SK-N-SH (cell line): ENCODE data around the gene ARHGEF4. TPM values are rescaled to one million over a fixed set of nuclear protein-coding genes. Genes with fewer than 3 reads are reported as not detected.

Source experiments
- CTCF ChIA-PET: fragments of 300-600, 350-600 bp; formaldehyde crosslinking; extraction: SDS; loops from one replicate; lab custom pipeline; 2021; lab: Yijun Ruan, JAX
- POLR2A ChIA-PET: fragments of 350-600 bp; sonication (Branson Sonifier 250); formaldehyde crosslinking; extraction: SDS; loops from one replicate; lab custom pipeline; 2020; ENCODE audit warnings: antibody characterized with exemption, inconsistent platforms; lab: Yijun Ruan, JAX
- DNase-seq: peaks from one replicate; pipeline ENCODE4 v3.0.0; 2012
- H2AFZ ChIP-seq: fragments of 200-600 bp; sonication (generic); 2 replicates; pipeline ENCODE4 v1.8.1; 2016; ENCODE audit warnings: antibody characterized with exemption, mild to moderate bottlenecking, low read depth
- H3F3A ChIP-seq: fragments of 200-600 bp; sonication (generic); replicated peaks from 2 replicates; pipeline ENCODE3; 2016; ENCODE audit warnings: antibody characterized with exemption, mild to moderate bottlenecking; ENCODE audit not compliant: insufficient read depth
- H3K27ac ChIP-seq, 2 experiments: fragments of 200-500 bp in 1 of 2; fragments of 200-600 bp in 1 of 2; sonication (Bioruptor generic) in 1 of 2; sonication (generic), shearing (Covaris generic) in 1 of 2; 2 replicates each; pipeline versions ENCODE4 v1.5.1 to v1.6.1; 2014 to 2016; ENCODE audit warnings: low read depth in 2 of 2, inconsistent platforms in 1 of 2, low read length in 1 of 2, mild to moderate bottlenecking in 1 of 2, mixed read lengths in 1 of 2
- H3K27me3 ChIP-seq: fragments of 200-600 bp; sonication (generic), shearing (Covaris generic); 2 replicates; pipeline ENCODE4 v1.6.1; 2016; ENCODE audit warnings: mixed run types; ENCODE audit not compliant: insufficient read depth
- H3K36me3 ChIP-seq, 2 experiments: fragments of 200-500 bp in 1 of 2; fragments of 200-600 bp in 1 of 2; sonication (Bioruptor generic) in 1 of 2; sonication (generic) in 1 of 2; replicated peaks in 1 of 2; 2 replicates each; pipeline versions ENCODE3 to v1.5.1; 2014 to 2016; ENCODE audit warnings: low read length in 1 of 2, mild to moderate bottlenecking in 1 of 2; ENCODE audit not compliant: insufficient read depth in 2 of 2, control insufficient read depth in 1 of 2
- H3K4me1 ChIP-seq, 2 experiments: fragments of 200-500 bp in 1 of 2; fragments of 200-600 bp in 1 of 2; sonication (Bioruptor generic) in 1 of 2; sonication (generic), shearing (Covaris generic) in 1 of 2; 2 replicates each; pipeline versions ENCODE4 v1.5.1 to v1.6.1; 2014 to 2016; ENCODE audit warnings: low read depth in 1 of 2, low read length in 1 of 2, mixed run types in 1 of 2; ENCODE audit not compliant: insufficient read depth in 2 of 2, control insufficient read depth in 1 of 2
- H3K4me2 ChIP-seq: fragments of 200-600 bp; sonication (generic), shearing (Covaris generic); 2 replicates; pipeline ENCODE4 v1.6.1; 2017; ENCODE audit warnings: mixed run types
- H3K4me3 ChIP-seq, 2 experiments: fragments of 200-500 bp in 1 of 2; fragments of 200-600 bp in 1 of 2; sonication (Bioruptor generic) in 1 of 2; sonication (generic), shearing (Covaris generic) in 1 of 2; 2 replicates each; pipeline versions ENCODE4 v1.5.1 to v1.8.1; 2014 to 2016; ENCODE audit warnings: low read depth in 2 of 2, inconsistent platforms in 1 of 2, low read length in 1 of 2, mild to moderate bottlenecking in 1 of 2, mixed read lengths in 1 of 2, moderate library complexity in 1 of 2
- H3K79me2 ChIP-seq: fragments of 200-600 bp; sonication (generic); 2 replicates; pipeline ENCODE4 v1.8.1; 2017; ENCODE audit warnings: mild to moderate bottlenecking; ENCODE audit not compliant: insufficient read depth
- H3K9ac ChIP-seq: fragments of 200-600 bp; sonication (generic); 2 replicates; pipeline ENCODE4 v1.6.1; 2017; ENCODE audit warnings: mixed run types
- H3K9me2 ChIP-seq: fragments of 200-600 bp; sonication (generic); 2 replicates; pipeline ENCODE4 v1.6.1; 2017; ENCODE audit warnings: mixed run types
- H3K9me3 ChIP-seq: fragments of 200-600 bp; sonication (generic); 2 replicates; pipeline ENCODE4 v1.6.1; 2017; ENCODE audit warnings: mixed run types, mild to moderate bottlenecking, moderate library complexity
- H4K20me1 ChIP-seq: fragments of 200-600 bp; sonication (generic); 2 replicates; pipeline ENCODE4 v1.6.1; 2017; ENCODE audit warnings: mild to moderate bottlenecking, mixed run types; ENCODE audit not compliant: insufficient read depth
- EP300 ChIP-seq, 2 experiments: IDR thresholded peaks; 2 replicates each; pipeline versions ENCODE4 v1.4.0 to v1.6.1; 2012; ENCODE audit warnings: borderline replicate concordance in 1 of 2, low read depth in 1 of 2, low read length in 1 of 2
- FOSL2 ChIP-seq: IDR thresholded peaks from 2 replicates; pipeline ENCODE4 v1.4.0; 2012; ENCODE audit warnings: low read depth, mild to moderate bottlenecking, moderate library complexity, borderline replicate concordance
- FOXJ3 ChIP-seq: sonication (generic); formaldehyde crosslinking; IDR thresholded peaks from 2 replicates; pipeline ENCODE4 v1.5.1; 2020; ENCODE audit warnings: mild to moderate bottlenecking, missing genetic modification reagents
- GABPA ChIP-seq: IDR thresholded peaks from 2 replicates; pipeline ENCODE4 v1.4.0; 2012; ENCODE audit warnings: low read depth, mild to moderate bottlenecking
- GATA2 ChIP-seq: sonication (generic); formaldehyde crosslinking; IDR thresholded peaks from 2 replicates; pipeline ENCODE4 v1.5.0; 2020; ENCODE audit warnings: mild to moderate bottlenecking, missing genetic modification reagents
- JUND ChIP-seq: IDR thresholded peaks from 2 replicates; pipeline ENCODE4 v1.4.0; 2012
- MEF2A ChIP-seq: IDR thresholded peaks from 2 replicates; pipeline ENCODE4 v1.4.0; 2012; ENCODE audit warnings: low read depth, borderline replicate concordance
- MXI1 ChIP-seq: IDR thresholded peaks from 2 replicates; pipeline ENCODE4 v1.6.1; 2012; ENCODE audit warnings: mild to moderate bottlenecking, low read depth, low read length, improper control_type of control experiment
- NFIC ChIP-seq: IDR thresholded peaks from 2 replicates; pipeline ENCODE4 v1.4.0; 2012; ENCODE audit warnings: borderline replicate concordance
- NRF1 ChIP-seq: IDR thresholded peaks from 2 replicates; pipeline ENCODE4 v1.6.1; 2012; ENCODE audit warnings: low read depth, mild to moderate bottlenecking, low read length
- RAD21 ChIP-seq: IDR thresholded peaks from 2 replicates; pipeline ENCODE4 v1.6.1; 2012; ENCODE audit warnings: mild to moderate bottlenecking, low read length
- RCOR1 ChIP-seq: fragments of 150-350 bp; IDR thresholded peaks from 2 replicates; pipeline ENCODE4 v1.6.1; 2017; ENCODE audit warnings: antibody characterized with exemption, low read length
- REST ChIP-seq: IDR thresholded peaks from 2 replicates; pipeline ENCODE4 v1.6.1; 2012; ENCODE audit warnings: mild to moderate bottlenecking, low read depth, low read length, moderate library complexity
- RXRA ChIP-seq: IDR thresholded peaks from 2 replicates; pipeline ENCODE4 v1.4.0; 2012; ENCODE audit warnings: low read depth, mild to moderate bottlenecking, borderline replicate concordance
- TAF1 ChIP-seq: IDR thresholded peaks from 2 replicates; pipeline ENCODE4 v1.6.1; 2012; ENCODE audit warnings: low read depth, mild to moderate bottlenecking, low read length, moderate library complexity, borderline replicate concordance
- TCF12 ChIP-seq: IDR thresholded peaks from 2 replicates; pipeline ENCODE4 v1.4.0; 2012
- YY1 ChIP-seq: IDR thresholded peaks from 2 replicates; pipeline ENCODE4 v1.4.0; 2012; ENCODE audit warnings: low read depth, mild to moderate bottlenecking
- WGBS: methylation state at CpG from one replicate; pipeline ENCODE4 v1.1.6; 2017; ENCODE audit warnings: low lambda C conversion rate; 5-methylcytosine and 5-hydroxymethylcytosine counted together
- polyA plus RNA-seq, 3 experiments: library from polyadenylated mRNA; depleted of rRNA; stranded (reverse); fragments of >200 nt; gene quantifications; 2 replicates each; pipeline ENCODE4 v1.2.3, GENCODE V29; 2012
- TF ChIP-seq, protein P1 (sequence below): fragments of 200-600 bp; sonication (generic); IDR thresholded peaks from 2 replicates; pipeline ENCODE4 v1.6.1; 2017; ENCODE audit warnings: antibody characterized with exemption, mild to moderate bottlenecking, moderate library complexity
- TF ChIP-seq, protein P2 (sequence below): IDR thresholded peaks from 2 replicates; pipeline ENCODE4 v1.4.0; 2012; ENCODE audit warnings: low read depth, borderline replicate concordance
- TF ChIP-seq, protein P3 (sequence below): IDR thresholded peaks from 2 replicates; pipeline ENCODE4; 2012

Gene ARHGEF4
- polyA plus RNA-seq, 1 of the 3 experiments (the other 2 are of a cell fraction): 2.3 TPM

- no peak overlapping the region for H3K4me3 ChIP-seq
- DNase-seq: no peak
- 72% methylated on average over 6 of the region's 6 CpGs for WGBS
- H3K27me3 ChIP-seq: no peaks in the 10 kb centered on the region
- H3K79me2 ChIP-seq: no peaks in the 10 kb centered on the region
- H3K4me2 ChIP-seq: no peak overlapping the region
- H4K20me1 ChIP-seq: no peaks in the 10 kb centered on the region
- H3F3A ChIP-seq: no peaks in the 10 kb centered on the region
- H3K4me1 ChIP-seq: peaks cover 0 to 34% of the 10 kb centered on the region in 2 experiments; a peak in 1 of 4 replicates
- H3K9me3 ChIP-seq: no peaks in the 10 kb centered on the region
- H3K9ac ChIP-seq: no peak overlapping the region
- TF ChIP-seq JUND (no peak), NFIC (no peak), RCOR1 (no peak), MXI1 (no peak), YY1 (no peak), TAF1 (no peak), EP300 (IDR thresholded peaks at IDR 0.05; ENCODE audit: borderline replicate concordance in 1 of 2, low read depth in 1 of 2, low read length in 1 of 2) (no peak), FOSL2 (no peak), GATA2 (CRISPR knock-in tag) (no peak), NRF1 (no peak), RAD21 (no peak), GABPA (no peak), MEF2A (no peak), REST (no peak), TCF12 (no peak), RXRA (no peak), FOXJ3 (CRISPR knock-in tag) (no peak)
- TF ChIP-seq, protein P1, sequence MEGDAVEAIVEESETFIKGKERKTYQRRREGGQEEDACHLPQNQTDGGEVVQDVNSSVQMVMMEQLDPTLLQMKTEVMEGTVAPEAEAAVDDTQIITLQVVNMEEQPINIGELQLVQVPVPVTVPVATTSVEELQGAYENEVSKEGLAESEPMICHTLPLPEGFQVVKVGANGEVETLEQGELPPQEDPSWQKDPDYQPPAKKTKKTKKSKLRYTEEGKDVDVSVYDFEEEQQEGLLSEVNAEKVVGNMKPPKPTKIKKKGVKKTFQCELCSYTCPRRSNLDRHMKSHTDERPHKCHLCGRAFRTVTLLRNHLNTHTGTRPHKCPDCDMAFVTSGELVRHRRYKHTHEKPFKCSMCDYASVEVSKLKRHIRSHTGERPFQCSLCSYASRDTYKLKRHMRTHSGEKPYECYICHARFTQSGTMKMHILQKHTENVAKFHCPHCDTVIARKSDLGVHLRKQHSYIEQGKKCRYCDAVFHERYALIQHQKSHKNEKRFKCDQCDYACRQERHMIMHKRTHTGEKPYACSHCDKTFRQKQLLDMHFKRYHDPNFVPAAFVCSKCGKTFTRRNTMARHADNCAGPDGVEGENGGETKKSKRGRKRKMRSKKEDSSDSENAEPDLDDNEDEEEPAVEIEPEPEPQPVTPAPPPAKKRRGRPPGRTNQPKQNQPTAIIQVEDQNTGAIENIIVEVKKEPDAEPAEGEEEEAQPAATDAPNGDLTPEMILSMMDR: no peak
- TF ChIP-seq, protein P2, sequence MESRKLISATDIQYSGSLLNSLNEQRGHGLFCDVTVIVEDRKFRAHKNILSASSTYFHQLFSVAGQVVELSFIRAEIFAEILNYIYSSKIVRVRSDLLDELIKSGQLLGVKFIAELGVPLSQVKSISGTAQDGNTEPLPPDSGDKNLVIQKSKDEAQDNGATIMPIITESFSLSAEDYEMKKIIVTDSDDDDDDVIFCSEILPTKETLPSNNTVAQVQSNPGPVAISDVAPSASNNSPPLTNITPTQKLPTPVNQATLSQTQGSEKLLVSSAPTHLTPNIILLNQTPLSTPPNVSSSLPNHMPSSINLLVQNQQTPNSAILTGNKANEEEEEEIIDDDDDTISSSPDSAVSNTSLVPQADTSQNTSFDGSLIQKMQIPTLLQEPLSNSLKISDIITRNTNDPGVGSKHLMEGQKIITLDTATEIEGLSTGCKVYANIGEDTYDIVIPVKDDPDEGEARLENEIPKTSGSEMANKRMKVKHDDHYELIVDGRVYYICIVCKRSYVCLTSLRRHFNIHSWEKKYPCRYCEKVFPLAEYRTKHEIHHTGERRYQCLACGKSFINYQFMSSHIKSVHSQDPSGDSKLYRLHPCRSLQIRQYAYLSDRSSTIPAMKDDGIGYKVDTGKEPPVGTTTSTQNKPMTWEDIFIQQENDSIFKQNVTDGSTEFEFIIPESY: no peak
- TF ChIP-seq, protein P3, sequence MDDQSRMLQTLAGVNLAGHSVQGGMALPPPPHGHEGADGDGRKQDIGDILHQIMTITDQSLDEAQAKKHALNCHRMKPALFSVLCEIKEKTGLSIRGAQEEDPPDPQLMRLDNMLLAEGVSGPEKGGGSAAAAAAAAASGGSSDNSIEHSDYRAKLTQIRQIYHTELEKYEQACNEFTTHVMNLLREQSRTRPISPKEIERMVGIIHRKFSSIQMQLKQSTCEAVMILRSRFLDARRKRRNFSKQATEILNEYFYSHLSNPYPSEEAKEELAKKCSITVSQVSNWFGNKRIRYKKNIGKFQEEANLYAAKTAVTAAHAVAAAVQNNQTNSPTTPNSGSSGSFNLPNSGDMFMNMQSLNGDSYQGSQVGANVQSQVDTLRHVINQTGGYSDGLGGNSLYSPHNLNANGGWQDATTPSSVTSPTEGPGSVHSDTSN: no peak
- no peaks in the 10 kb centered on the region for H3K9me2 ChIP-seq
- H2AFZ ChIP-seq: no peak overlapping the region
- no peaks in the 10 kb centered on the region for H3K36me3 ChIP-seq
- CTCF ChIA-PET: interaction anchor here (1.2 kb wide), 1 partner anchor 72 kb away, joined by 5 read pairs; no protein-coding TSS in a partner anchor
- H3K27ac ChIP-seq: no peak overlapping the region
- POLR2A ChIA-PET: interaction anchor here (1.6 kb wide), 1 partner anchor 10 kb away, joined by 3 read pairs; no protein-coding TSS in a partner anchor
These were observed 199.6 kb downstream of the ARHGEF4 start for GRCh38 chr2:131036269-131036668.
